Stimulated activated CD4-positive, alpha-beta T cell treated with anti-CD3 and anti-CD28 coated beads, Interleukin-2, amount 100 ng/mL, for 48 hours (primary cell): ENCODE measurements around the gene MBD5.

ENCODE experiments used
- DNase-seq, 2 donors: peaks; one replicate each; pipeline ENCODE4 v3.0.0-alpha.2; 2020

MBD5 gene

GRCh38 chr2:148342086-148342485 lies 321.2 kb downstream of the MBD5 start:
- no peak for DNase-seq

GRCh38 chr2:148350199-148350598 lies 329.3 kb downstream of the MBD5 start:
- no peak for DNase-seq

- no peak for DNase-seq
These were observed 330.7 kb downstream of the MBD5 start for GRCh38 chr2:148351437-148352143.

- no peak for DNase-seq
These were observed 337.5 kb downstream of the MBD5 start for GRCh38 chr2:148358375-148358774.

- DNase-seq: no peak
These were observed 339.8 kb downstream of the MBD5 start for GRCh38 chr2:148360662-148361061.

- no peak for DNase-seq
These were observed 341.4 kb downstream of the MBD5 start for GRCh38 chr2:148362144-148362796.

GRCh38 chr2:148375214-148375613 lies 354.3 kb downstream of the MBD5 start:
- no peak for DNase-seq

- no peak for DNase-seq
These were observed 370.4 kb downstream of the MBD5 start for GRCh38 chr2:148391324-148391723.

- DNase-seq: no peak
These were observed 381.9 kb downstream of the MBD5 start for GRCh38 chr2:148402786-148403185.

GRCh38 chr2:148410899-148411298 lies 390.0 kb downstream of the MBD5 start:
- DNase-seq: no peak

GRCh38 chr2:148416248-148416647 lies 395.4 kb downstream of the MBD5 start:
- no peak for DNase-seq

GRCh38 chr2:148430101-148430500 lies 409.2 kb downstream of the MBD5 start:
- DNase-seq: no peak

- no peak for DNase-seq
These were observed 427.0 kb downstream of the MBD5 start for GRCh38 chr2:148447877-148448276.

- DNase-seq: no peak
These were observed 429.6 kb downstream of the MBD5 start for GRCh38 chr2:148450531-148450930.

GRCh38 chr2:148451046-148451445 lies 430.2 kb downstream of the MBD5 start:
- DNase-seq: no peak

GRCh38 chr2:148455791-148456190 lies 434.9 kb downstream of the MBD5 start:
- DNase-seq: no peak

GRCh38 chr2:148458171-148458570 lies 437.3 kb downstream of the MBD5 start:
- no peak for DNase-seq

GRCh38 chr2:148459377-148459778 lies 438.5 kb downstream of the MBD5 start:
- no peak for DNase-seq

GRCh38 chr2:148461876-148462275 lies 441.0 kb downstream of the MBD5 start:
- no peak for DNase-seq

GRCh38 chr2:148475626-148476025 lies 454.7 kb downstream of the MBD5 start:
- DNase-seq: no peak

GRCh38 chr2:148479398-148479797 lies 458.5 kb downstream of the MBD5 start:
- DNase-seq: no peak

- no peak for DNase-seq
These were observed 462.8 kb downstream of the MBD5 start for GRCh38 chr2:148483665-148484064.

GRCh38 chr2:148484066-148484465 lies 463.2 kb downstream of the MBD5 start:
- no peak for DNase-seq

- DNase-seq: no peak
These were observed 465.8 kb downstream of the MBD5 start for GRCh38 chr2:148486655-148487054.

- no peak for DNase-seq
These were observed 466.5 kb downstream of the MBD5 start for GRCh38 chr2:148487439-148487838.
